Measurements from ENCODE around the gene MCC. TPM values are rescaled to one million over a fixed set of nuclear protein-coding genes. Genes with fewer than 3 reads are reported as not detected.

MCC gene
- total RNA-seq, 1 experiment from 2014 or later: 0.41 TPM

- intact Hi-C loops (cut with micrococcal nuclease; ENCODE audit: unreplicated experiment) (no loop called here), in situ Hi-C loops (cut with HindIII; ENCODE audit: low pct_unique_long_range_greater_than_20kb, low sequenced_read_pairs) (no loop called here)
- Histone ChIP-seq H3K36me3 (ENCODE audit: control insufficient read depth, insufficient read depth, low read length) (no peaks in the 10 kb centered on the region), H3K9me3 (ENCODE audit: control insufficient read depth, insufficient read depth, low read depth, low read length) (no peaks in the 10 kb centered on the region), H3K27ac (ENCODE audit: low read length) (no peak overlapping the region), H3K4me1 (ENCODE audit: control insufficient read depth, insufficient read depth, low read length) (no peaks in the 10 kb centered on the region), H3K27me3 (ENCODE audit: control insufficient read depth, insufficient read depth, low read length) (peaks cover 5% of the 10 kb centered on the region; the same call in 1 of the 2 replicates), H3K4me3 (ENCODE audit: low read depth in 2 of 2, low read length in 2 of 2) (no peak overlapping the region)
- no peak for ATAC-seq
- ChIA-PET POLR2A (no interaction called here), CTCF (no interaction called here)
- no peak for DNase-seq (ENCODE audit: low read depth, low spot score)
- TF ChIP-seq REST (IDR thresholded peaks at IDR 0.05; ENCODE audit: insufficient read depth in 1 of 2, low read depth in 2 of 2, low read length in 1 of 2) (no peak), CTCF (IDR thresholded peaks at IDR 0.05) (no peak), TCF7L2 (IDR thresholded peaks at IDR 0.05; ENCODE audit: low read depth, low read length) (no peak), SIN3A (IDR thresholded peaks at IDR 0.05; ENCODE audit: borderline replicate concordance, insufficient read depth, low read depth, low read length) (no peak), POLR2AphosphoS5 (IDR thresholded peaks at IDR 0.05; ENCODE audit: low read depth, low read length) (no peak)
- no TSS peak for BruUV-seq (replicated peaks)
Measured at GRCh38 chr5:113082547-113082905, 405.7 kb downstream of the MCC start.

GRCh38 chr5:113081881-113082546 is 406.2 kb downstream of the MCC start:
- Histone ChIP-seq H3K27me3 (ENCODE audit: control insufficient read depth, insufficient read depth, low read length) (peaks cover 5% of the 10 kb centered on the region; the same call in 1 of the 2 replicates), H3K36me3 (ENCODE audit: control insufficient read depth, insufficient read depth, low read length) (no peaks in the 10 kb centered on the region), H3K27ac (ENCODE audit: low read length) (no peak overlapping the region), H3K4me1 (ENCODE audit: control insufficient read depth, insufficient read depth, low read length) (no peaks in the 10 kb centered on the region), H3K4me3 (ENCODE audit: low read depth in 2 of 2, low read length in 2 of 2) (no peak overlapping the region), H3K9me3 (ENCODE audit: control insufficient read depth, insufficient read depth, low read depth, low read length) (no peaks in the 10 kb centered on the region)
- in situ Hi-C loops (cut with HindIII; ENCODE audit: low pct_unique_long_range_greater_than_20kb, low sequenced_read_pairs) (no loop called here), intact Hi-C loops (cut with micrococcal nuclease; ENCODE audit: unreplicated experiment) (no loop called here)
- ATAC-seq: no peak
- CTCF ChIA-PET: no interaction called here
- POLR2A ChIA-PET: no interaction called here
- no TSS peak for BruUV-seq (replicated peaks)
- no peak for DNase-seq (ENCODE audit: low read depth, low spot score)
- no peak for TF ChIP-seq REST (IDR thresholded peaks at IDR 0.05; ENCODE audit: insufficient read depth in 1 of 2, low read depth in 2 of 2, low read length in 1 of 2)
- no peak for TF ChIP-seq TCF7L2 (IDR thresholded peaks at IDR 0.05; ENCODE audit: low read depth, low read length)
- TF ChIP-seq CTCF (IDR thresholded peaks at IDR 0.05): no peak
- TF ChIP-seq SIN3A (IDR thresholded peaks at IDR 0.05; ENCODE audit: borderline replicate concordance, insufficient read depth, low read depth, low read length): no peak

Data from Panc1 (cell line).